Suppressor macrophage (primary cell): ENCODE data around the gene TEK.
"Not testable (repeated sequence)": the region's sequence is repeated elsewhere in the genome, so short reads cannot be mapped to it uniquely, and the experiment has no call there.

Source experiments
- DNase-seq, 4 experiments: peaks; one replicate each; pipeline ENCODE4 v3.0.0-alpha.2; 2020 to 2022
- total RNA-seq, 17 experiments: gene quantifications; one replicate each; lab custom pipeline; 2026; ENCODE audit warnings: mixed read lengths in 6 of 17, inconsistent platforms in 3 of 17; lab: John Stamatoyannopoulos, UW

TEK gene
- total RNA-seq, result 0 to 2.9 (median 0.05) reads per million in 17 experiments

DNA sequence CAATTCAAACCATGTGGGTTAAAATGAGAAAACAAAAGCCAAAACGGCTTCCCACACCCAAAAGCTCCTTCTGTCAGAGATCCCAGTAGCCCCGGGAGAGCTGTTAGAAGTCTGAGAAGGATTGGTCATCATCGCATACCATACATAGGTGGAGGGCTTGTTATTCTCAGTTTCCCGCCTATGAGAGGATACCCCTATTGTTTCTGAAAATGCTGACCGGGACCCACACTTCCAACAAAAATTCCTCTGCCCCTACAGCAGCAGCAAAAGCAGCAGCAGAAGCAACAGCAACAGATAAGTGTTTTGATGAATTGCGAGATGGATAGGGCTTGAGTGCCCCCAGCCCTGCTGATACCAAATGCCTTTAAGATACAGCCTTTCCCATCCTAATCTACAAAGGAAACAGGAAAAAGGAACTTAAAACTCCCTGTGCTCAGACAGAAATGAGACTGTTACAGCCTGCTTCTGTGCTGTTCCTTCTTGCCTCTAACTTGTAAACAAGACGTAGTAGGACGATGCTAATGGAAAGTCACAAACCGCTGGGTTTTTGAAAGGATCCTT, at the start of gene TEK:
TSS of gene TEK (plus strand) at position 245 of the 561 bp plus-strand sequence. CDS start 366 bp downstream, outside the sequence.
- peak in 1 of 4 experiments; percentile 6 for DNase-seq

GRCh38 chr9:27059412-27059811, 49.6 kb upstream of the TEK start:
- DNase-seq, result no peak

DNA sequence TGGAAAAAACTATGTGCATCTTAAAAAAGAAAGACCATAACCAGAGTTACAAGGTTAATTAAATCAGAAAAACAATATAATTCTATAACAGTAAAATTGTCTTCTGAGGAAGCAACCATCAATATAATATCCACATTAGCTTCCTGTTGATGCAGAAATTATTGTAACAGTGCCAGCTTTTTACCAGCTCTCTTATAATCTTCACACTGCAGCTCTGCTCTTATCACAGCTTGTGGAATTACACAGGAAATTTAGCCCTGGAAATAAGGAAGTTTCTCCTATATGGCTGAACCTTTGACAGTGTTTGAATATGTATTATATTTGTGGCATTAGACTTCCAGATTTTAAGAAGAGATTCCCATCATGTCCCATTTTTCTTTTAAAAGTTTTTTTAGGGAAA, 49.1 kb upstream of the TEK start:
- peak in 1 of 4 experiments; percentile 1 for DNase-seq

GRCh38 chr9:27065288-27065687, 43.7 kb upstream of the TEK start:
- DNase-seq, result no peak

DNA sequence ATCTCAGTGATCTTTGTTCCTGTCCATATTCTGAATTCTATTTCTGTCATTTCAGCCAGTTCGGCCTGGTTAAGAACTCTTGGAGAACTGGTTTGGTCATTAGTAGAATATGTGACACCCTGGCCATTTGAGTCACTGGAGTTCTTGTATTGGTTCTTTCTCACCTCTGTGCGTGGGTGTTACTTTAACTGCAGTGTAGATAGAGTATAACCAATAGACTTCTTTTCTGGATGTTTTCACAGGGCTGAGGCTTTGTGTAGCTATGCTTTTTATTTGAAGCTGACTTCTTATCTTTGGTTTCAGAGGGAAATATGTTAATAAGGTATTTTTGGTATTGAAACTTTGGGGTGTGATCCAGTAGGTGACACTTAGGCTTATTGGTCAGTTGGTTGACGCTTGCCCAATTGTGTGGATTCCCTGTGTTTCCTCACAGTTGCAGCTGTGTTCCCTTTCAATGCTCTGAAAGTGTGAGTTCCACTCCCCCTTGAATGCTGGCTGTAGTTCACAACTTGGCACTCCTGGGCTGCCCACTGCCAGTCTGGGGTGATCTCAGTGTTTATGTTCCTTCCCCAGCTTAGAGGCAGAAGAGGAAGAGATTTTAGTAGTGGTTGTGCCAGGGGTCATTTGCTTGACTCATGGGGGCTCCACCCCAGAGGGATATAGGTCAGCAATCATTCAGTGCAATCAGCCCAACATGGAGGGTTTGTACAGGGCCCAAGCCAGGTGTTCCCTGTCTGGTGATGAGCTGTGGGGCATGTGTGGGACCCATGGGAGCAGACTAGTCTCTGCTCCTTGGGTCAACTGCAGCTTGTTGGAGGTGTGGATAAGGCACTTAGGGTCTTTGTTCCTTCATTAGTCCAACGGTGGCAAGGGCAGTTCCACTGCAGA, 34.9 kb upstream of the TEK start:
- peak; percentile 7 to 51 (median 28) for DNase-seq

- no peak for DNase-seq
Observed at GRCh38 chr9:27078685-27079084, 30.3 kb upstream of the TEK start.

DNA sequence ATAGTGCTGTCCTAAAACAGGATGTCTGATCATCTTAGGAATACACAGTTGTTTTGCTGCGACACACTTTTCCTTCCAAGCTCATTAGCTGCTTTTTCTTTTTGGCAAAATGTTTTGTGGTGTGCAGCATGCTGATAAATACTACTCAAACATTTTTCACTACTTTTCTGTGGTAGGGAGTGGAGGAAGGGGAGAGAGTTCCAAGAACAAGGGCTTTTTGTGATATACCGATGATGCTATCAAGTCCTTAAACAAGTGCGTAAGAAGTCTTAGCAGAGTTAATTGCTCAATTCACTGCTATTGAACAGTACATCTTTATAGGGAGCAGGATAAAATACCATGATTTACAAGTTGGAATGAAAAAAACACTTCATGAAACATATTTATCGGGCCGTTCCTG, 23.6 kb upstream of the TEK start:
- DNase-seq, result no peak

GRCh38 chr9:27086818-27087680, 22.0 kb upstream of the TEK start:
- DNase-seq, result no peak

DNA sequence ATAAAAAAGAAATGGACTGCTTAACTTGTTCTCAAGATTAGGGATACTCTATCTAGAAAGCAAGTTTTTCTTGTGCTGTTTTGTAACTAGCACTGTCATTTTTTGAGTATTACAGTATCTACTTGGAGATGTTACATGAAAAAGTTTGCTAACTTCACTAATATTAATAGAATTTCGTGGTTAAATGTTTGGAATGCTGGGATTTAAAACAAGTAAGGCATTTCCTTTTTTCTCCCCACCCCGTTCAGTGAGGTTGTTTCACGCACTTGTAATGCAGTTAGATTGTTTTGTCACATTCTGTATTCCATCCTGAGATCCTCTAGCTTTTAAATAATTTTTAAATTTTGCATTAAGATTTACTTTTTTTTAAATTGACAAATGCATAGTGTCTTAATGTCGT, 20.0 kb upstream of the TEK start:
- DNase-seq, result no peak

- DNase-seq, result no peak
Observed at GRCh38 chr9:27089706-27090105, 19.3 kb upstream of the TEK start.

DNA sequence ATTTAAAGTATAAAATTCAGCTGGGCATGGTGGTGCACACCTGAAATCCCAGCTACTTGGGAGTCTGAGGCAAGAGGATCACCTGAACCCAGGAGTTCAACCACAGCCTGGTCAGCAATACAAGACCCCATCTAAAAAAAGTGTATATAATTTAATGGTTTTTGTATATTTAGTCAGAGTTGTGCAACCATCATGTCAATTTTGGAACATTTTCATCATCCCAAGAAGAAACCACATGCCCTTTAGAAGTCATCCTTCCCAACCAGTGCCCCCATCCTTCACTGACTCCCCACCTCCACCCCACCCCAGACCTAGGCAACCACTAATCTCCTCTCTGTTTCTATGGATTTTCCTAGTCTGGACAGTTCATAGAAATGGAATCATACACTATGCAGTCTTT, 18.8 kb upstream of the TEK start:
- no peak for DNase-seq

- no peak for DNase-seq
Observed at GRCh38 chr9:27090711-27091110, 18.3 kb upstream of the TEK start.

- DNase-seq, result not testable (repeated sequence)
Observed at GRCh38 chr9:27092496-27092895, 16.5 kb upstream of the TEK start.

- DNase-seq, result not testable (repeated sequence)
Observed at GRCh38 chr9:27093384-27094067, 15.5 kb upstream of the TEK start.

- DNase-seq, result no peak
Observed at GRCh38 chr9:27094640-27095298, 14.3 kb upstream of the TEK start.

GRCh38 chr9:27107241-27107640, 1.8 kb upstream of the TEK start:
- DNase-seq, result no peak

DNA sequence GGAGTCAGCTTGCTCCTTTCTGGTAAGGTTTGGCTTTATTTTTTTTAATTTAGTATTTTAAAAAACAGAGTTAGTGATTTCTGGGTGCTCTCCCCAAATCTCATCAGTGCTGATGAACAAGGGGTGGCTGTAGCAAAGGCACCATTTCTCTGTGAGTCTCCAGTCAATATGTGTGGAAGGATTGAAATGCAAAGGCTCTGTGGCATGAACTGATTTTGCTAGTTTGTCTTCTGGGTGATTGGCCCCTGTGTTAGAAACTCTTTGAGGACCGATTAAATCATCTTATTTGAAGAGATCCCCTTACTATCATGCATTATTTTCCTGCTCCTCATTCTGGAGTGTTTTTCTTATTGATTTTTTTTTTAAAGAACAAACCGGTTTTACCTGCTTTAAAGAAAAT, 596 bp downstream of the TEK start:
- no peak for DNase-seq

DNA sequence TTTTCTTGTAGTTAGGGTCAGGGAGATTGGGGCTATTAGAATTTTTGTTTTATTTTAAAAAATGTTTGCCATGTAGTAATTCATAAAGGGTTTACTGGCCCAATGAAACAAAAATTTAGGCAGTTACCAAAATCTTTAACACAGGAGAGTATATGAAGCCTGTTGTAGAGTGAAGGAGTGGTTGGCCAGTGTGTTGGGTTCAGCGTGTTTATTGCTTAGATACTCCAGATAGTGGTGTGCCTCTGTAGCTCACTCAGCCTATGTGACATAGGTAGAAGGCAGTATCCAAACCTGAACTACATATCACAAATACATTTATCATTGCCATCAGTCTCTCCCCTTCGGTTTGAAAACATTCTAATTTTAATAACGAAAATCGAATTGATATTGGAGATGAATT, 1.2 kb downstream of the TEK start:
- DNase-seq, result no peak

GRCh38 chr9:27112235-27112634, 3.2 kb downstream of the TEK start:
- no peak for DNase-seq

DNA sequence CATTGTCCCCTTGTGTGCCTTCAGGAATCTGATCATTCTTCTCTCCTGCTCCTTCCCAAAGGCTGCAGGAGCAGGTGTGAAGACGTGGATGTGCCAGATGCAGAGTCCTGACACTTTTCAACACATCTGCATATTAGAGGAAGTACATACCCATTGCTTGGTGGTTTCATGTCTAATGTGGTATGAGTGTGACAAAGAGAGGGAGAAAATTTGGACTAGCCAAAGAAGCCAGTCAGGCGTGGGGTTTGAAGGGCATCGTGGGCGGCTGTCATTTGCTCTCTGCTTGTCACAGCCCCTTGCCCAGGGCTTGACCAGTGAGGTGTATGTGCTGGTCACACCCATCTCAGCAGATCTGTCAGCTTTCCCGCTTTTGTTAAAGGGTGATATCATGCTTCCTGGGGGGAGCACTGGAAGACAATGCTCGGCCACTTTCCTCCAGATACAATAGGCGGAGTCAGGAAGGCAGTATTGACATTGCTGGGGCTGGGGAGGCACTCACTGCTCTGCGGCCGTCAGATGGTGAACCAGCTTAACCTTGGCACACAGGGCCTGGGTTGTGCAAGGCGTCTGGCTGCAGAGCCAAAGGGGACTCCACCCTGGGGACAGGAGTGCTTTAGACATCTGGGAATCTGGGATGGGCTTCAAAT, 8.6 kb downstream of the TEK start:
- no peak for DNase-seq

- no peak for DNase-seq
Observed at GRCh38 chr9:27118916-27119315, 9.9 kb downstream of the TEK start.
